CD4-positive, alpha-beta T cell (primary cell): ENCODE data around the gene TRIM44. TPM values are rescaled to one million over a fixed set of nuclear protein-coding genes. Genes with fewer than 3 reads are reported as not detected.

Experiments
- ATAC-seq: fragments of 200-7000 bp; cut with Tn5 transposase; one replicate; pipeline ENCODE4 v1.10.0; 2022; ENCODE audit warnings: mild to moderate bottlenecking; ENCODE audit not compliant: poor library complexity
- CTCF ChIA-PET: fragments of 350-600 bp; sonication (Branson Sonifier 250); formaldehyde crosslinking; loops from one replicate; lab custom pipeline; 2021; ENCODE audit warnings: antibody characterized with exemption, inconsistent platforms; lab: Charles Lee
- POLR2A ChIA-PET: fragments of 350-600 bp; sonication (Branson Sonifier 250); formaldehyde crosslinking; loops from one replicate; lab custom pipeline; 2021; ENCODE audit warnings: antibody characterized with exemption, inconsistent platforms; lab: Charles Lee
- DNase-seq, 14 experiments: peaks; one replicate each; pipeline ENCODE4 v3.0.0-alpha.2; 2013 to 2020; ENCODE audit warnings: mixed read lengths in 2 of 14
- H3K27ac ChIP-seq, 2 donors: one replicate each; pipeline versions ENCODE4 v1.5.1 to v1.7.0; 2013; ENCODE audit warnings: low read length in 2 of 2, low read depth in 1 of 2, mild to moderate bottlenecking in 1 of 2
- H3K27me3 ChIP-seq, 2 experiments: 1 replicate in 1 of 2; 2 replicates in 1 of 2; pipeline versions ENCODE4 v1.6.1 to v1.7.0; 2013; ENCODE audit warnings: low read length in 2 of 2, control low read depth in 1 of 2, mild to moderate bottlenecking in 1 of 2, moderate library complexity in 1 of 2; ENCODE audit not compliant: insufficient read depth in 2 of 2, control insufficient read depth in 1 of 2
- H3K36me3 ChIP-seq: one replicate; pipeline ENCODE4 v1.6.1; 2013; ENCODE audit warnings: low read length, control low read depth; ENCODE audit not compliant: insufficient read depth
- H3K4me1 ChIP-seq: one replicate; pipeline ENCODE4 v1.6.1; 2013; ENCODE audit warnings: low read length, control low read depth; ENCODE audit not compliant: insufficient read depth
- H3K4me3 ChIP-seq: one replicate; pipeline ENCODE4 v1.5.1; 2013; ENCODE audit warnings: mild to moderate bottlenecking, low read length, moderate library complexity
- H3K9me3 ChIP-seq, 2 experiments: 1 replicate in 1 of 2; 2 replicates in 1 of 2; pipeline versions ENCODE4 v1.6.1 to v1.7.0; 2013; ENCODE audit warnings: low read length in 2 of 2, mild to moderate bottlenecking in 2 of 2, control low read depth in 1 of 2, moderate library complexity in 1 of 2; ENCODE audit not compliant: control insufficient read depth in 1 of 2, insufficient read depth in 1 of 2
- H3K27ac Mint-ChIP-seq: one replicate; pipeline ENCODE4 v1.8.0; 2020; ENCODE audit warnings: mixed read lengths
- H3K27me3 Mint-ChIP-seq: one replicate; pipeline ENCODE4 v1.8.0; 2021; ENCODE audit warnings: mixed read lengths
- H3K36me3 Mint-ChIP-seq: one replicate; pipeline ENCODE4 v1.8.0; 2021; ENCODE audit warnings: low read depth, mixed read lengths
- H3K4me1 Mint-ChIP-seq: one replicate; pipeline ENCODE4 v1.8.0; 2021; ENCODE audit warnings: low read depth, mixed read lengths
- H3K4me3 Mint-ChIP-seq: one replicate; pipeline ENCODE4 v1.8.0; 2020; ENCODE audit warnings: mild to moderate bottlenecking, mixed read lengths
- H3K9me3 Mint-ChIP-seq: one replicate; pipeline ENCODE4 v1.8.0; 2020; ENCODE audit warnings: mixed read lengths
- intact Hi-C, 2 experiments: fragments of 100-400 bp; cut with DNase I in 1 of 2; cut with micrococcal nuclease in 1 of 2; formaldehyde crosslinking; loops; one replicate each; pipeline versions ENCODE4 v1.15.1 to v1.9.0; 2023 to 2025; cut with DNase I, micrococcal nuclease
- total RNA-seq, 174 experiments: library from RNA in 2 of 174; stranded (reverse) in 2 of 174; gene quantifications; one replicate each; pipeline ENCODE4 v1.2.3 and lab custom pipeline; 2021 to 2026
- TF ChIP-seq, protein P1 (sequence below): fragments of 200-600 bp; IDR thresholded peaks from one replicate; pipeline ENCODE4 v1.8.0; 2022; ENCODE audit warnings: antibody characterized with exemption, mild to moderate bottlenecking

The TRIM44 gene
- total RNA-seq, 2 experiments from 2014 or later, result 32.1 to 36.7 TPM

DNA sequence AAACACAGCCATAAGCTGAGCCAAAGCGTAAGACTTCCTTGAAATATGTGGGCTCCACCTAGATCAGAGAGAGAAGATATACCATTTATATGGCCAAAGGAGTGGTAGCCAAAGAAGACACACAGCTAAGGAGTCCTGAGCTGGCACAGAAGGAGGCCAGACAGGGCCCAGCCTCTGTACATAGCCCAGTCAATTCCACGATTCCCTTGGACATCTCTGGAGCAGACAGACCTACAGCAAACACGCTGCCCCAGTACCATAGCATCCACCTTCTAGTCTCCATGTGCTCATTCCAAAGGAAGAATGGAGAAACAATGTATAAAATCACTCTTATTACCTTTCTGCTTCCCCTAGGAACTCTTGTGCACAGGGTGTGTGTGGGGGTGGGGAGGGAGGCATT, 179.2 kb downstream of the TRIM44 start:
- intact Hi-C loops, result loop anchor here in 1 of 2 experiments (10.0 kb wide), 1 partner anchor 63 kb away; no protein-coding TSS in a partner anchor
- POLR2A ChIA-PET, result no interaction called here
- no peaks in the 10 kb centered on the region for H3K36me3 Mint-ChIP-seq
- no peaks in the 10 kb centered on the region for H3K4me1 Mint-ChIP-seq
- no peak overlapping the region for H3K4me3 Mint-ChIP-seq
- H3K9me3 ChIP-seq, result no peaks in the 10 kb centered on the region
- peaks cover 2% of the 10 kb centered on the region for H3K9me3 Mint-ChIP-seq
- ATAC-seq (no peak), DNase-seq (no peak)
- H3K27me3 Mint-ChIP-seq, result peaks cover 50% of the 10 kb centered on the region
- H3K4me1 ChIP-seq, result no peaks in the 10 kb centered on the region
- CTCF ChIA-PET, result no interaction called here
- no peaks in the 10 kb centered on the region for H3K36me3 ChIP-seq
- no peak overlapping the region for H3K27ac ChIP-seq
- H3K27me3 ChIP-seq, result peaks cover 10 to 12% of the 10 kb centered on the region in 2 experiments
- H3K27ac Mint-ChIP-seq, result no peak overlapping the region
- no peak overlapping the region for H3K4me3 ChIP-seq
- TF ChIP-seq, protein P1, sequence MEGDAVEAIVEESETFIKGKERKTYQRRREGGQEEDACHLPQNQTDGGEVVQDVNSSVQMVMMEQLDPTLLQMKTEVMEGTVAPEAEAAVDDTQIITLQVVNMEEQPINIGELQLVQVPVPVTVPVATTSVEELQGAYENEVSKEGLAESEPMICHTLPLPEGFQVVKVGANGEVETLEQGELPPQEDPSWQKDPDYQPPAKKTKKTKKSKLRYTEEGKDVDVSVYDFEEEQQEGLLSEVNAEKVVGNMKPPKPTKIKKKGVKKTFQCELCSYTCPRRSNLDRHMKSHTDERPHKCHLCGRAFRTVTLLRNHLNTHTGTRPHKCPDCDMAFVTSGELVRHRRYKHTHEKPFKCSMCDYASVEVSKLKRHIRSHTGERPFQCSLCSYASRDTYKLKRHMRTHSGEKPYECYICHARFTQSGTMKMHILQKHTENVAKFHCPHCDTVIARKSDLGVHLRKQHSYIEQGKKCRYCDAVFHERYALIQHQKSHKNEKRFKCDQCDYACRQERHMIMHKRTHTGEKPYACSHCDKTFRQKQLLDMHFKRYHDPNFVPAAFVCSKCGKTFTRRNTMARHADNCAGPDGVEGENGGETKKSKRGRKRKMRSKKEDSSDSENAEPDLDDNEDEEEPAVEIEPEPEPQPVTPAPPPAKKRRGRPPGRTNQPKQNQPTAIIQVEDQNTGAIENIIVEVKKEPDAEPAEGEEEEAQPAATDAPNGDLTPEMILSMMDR, result no peak

DNA sequence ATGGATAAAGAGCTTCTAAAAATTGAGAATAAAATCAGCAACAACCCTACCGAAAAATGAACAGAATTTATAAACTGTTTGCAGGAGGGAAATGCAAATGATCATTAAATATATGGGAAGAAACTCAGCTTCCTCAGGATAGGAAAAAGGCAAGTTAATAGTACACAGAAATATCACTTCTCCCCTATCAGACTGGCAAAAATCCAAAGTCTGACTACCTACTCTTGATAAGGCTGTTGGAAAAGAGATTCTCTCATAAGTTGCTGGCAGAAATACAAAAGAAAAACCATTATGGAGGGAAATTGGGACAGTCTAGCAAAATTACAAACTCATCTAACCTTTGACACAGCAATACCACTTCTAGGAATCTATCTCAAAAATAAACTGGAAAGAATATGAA, 180.4 kb downstream of the TRIM44 start:
- no peak overlapping the region for H3K4me3 Mint-ChIP-seq

DNA sequence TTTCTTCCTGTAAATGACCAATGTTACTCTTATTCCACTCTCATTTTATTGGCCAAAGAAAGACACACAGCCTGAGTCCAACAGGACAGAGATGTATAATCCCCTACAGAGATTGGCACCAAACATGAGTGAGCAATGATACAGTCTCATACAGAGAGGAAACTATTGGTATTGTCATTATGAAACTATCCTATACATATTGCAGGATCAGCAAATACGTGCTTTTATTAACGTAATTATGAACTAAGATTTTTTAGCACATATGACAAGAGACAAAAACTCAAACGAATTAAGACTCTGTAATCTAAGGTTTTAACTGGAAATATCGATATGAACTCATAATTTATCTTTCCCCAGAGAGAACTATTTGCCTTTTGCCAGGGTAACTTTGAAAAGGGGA, 182.0 kb downstream of the TRIM44 start:
- H3K4me3 Mint-ChIP-seq, result no peak overlapping the region
- no peak for DNase-seq
- ATAC-seq, result no peak
- Histone ChIP-seq H3K27me3 (peaks cover 6 to 10% of the 10 kb centered on the region in 2 experiments), H3K4me3 (no peak overlapping the region), H3K27ac (no peak overlapping the region), H3K36me3 (no peaks in the 10 kb centered on the region), H3K9me3 (no peaks in the 10 kb centered on the region), H3K4me1 (no peaks in the 10 kb centered on the region)
- POLR2A ChIA-PET, result no interaction called here
- H3K27ac Mint-ChIP-seq, result no peak overlapping the region
- CTCF ChIA-PET, result no interaction called here
- peaks cover 2% of the 10 kb centered on the region for H3K9me3 Mint-ChIP-seq
- no peaks in the 10 kb centered on the region for H3K36me3 Mint-ChIP-seq
- intact Hi-C loops, result loop anchor here in 1 of 2 experiments (10.0 kb wide), 1 partner anchor 60 kb away; no protein-coding TSS in a partner anchor
- TF ChIP-seq, protein P1, result no peak
- H3K27me3 Mint-ChIP-seq, result peaks cover 32% of the 10 kb centered on the region
- H3K4me1 Mint-ChIP-seq, result no peaks in the 10 kb centered on the region

More for the DNA sequence above, 180.4 kb downstream of the TRIM44 start:
- ChIA-PET CTCF (interaction anchor here (0.7 kb wide), 1 partner anchor 21 kb away, joined by 3 read pairs; no protein-coding TSS in a partner anchor), POLR2A (no interaction called here)
- DNase-seq, result no peak
- intact Hi-C loops, result loop anchor here in 1 of 2 experiments (10.0 kb wide), 1 partner anchor 62 kb away; no protein-coding TSS in a partner anchor
- Mint-ChIP-seq H3K9me3 (peaks cover 2% of the 10 kb centered on the region), H3K4me1 (no peaks in the 10 kb centered on the region), H3K36me3 (no peaks in the 10 kb centered on the region), H3K27ac (no peak overlapping the region), H3K27me3 (peaks cover 41% of the 10 kb centered on the region)
- Histone ChIP-seq H3K27me3 (peaks cover 9 to 10% of the 10 kb centered on the region in 2 experiments), H3K4me3 (no peak overlapping the region), H3K9me3 (no peaks in the 10 kb centered on the region), H3K4me1 (no peaks in the 10 kb centered on the region), H3K36me3 (no peaks in the 10 kb centered on the region), H3K27ac (no peak overlapping the region)
- no peak for ATAC-seq
- TF ChIP-seq, protein P1, result no peak
